Testis (tissue), 2 donors: ENCODE measurements around the gene PSMD6.

Source experiments
- POLR2A ChIP-seq: fragments of 450-650 bp; IDR thresholded peaks from one replicate; pipeline ENCODE4 v1.6.1; 2017; ENCODE audit warnings: antibody characterized with exemption, mild to moderate bottlenecking, moderate library complexity
- TF ChIP-seq, protein P1 (sequence below), 3 experiments: fragments of 450-650 bp in 2 of 3; fragments of 200-600 bp in 1 of 3; sonication (generic) in 1 of 3; IDR thresholded peaks; one replicate each; pipeline ENCODE4 v1.5.1; 2016 to 2019; ENCODE audit warnings: antibody characterized with exemption in 3 of 3, mild to moderate bottlenecking in 2 of 3, moderate library complexity in 1 of 3

- TF ChIP-seq POLR2A, result no peak
- TF ChIP-seq, protein P1, sequence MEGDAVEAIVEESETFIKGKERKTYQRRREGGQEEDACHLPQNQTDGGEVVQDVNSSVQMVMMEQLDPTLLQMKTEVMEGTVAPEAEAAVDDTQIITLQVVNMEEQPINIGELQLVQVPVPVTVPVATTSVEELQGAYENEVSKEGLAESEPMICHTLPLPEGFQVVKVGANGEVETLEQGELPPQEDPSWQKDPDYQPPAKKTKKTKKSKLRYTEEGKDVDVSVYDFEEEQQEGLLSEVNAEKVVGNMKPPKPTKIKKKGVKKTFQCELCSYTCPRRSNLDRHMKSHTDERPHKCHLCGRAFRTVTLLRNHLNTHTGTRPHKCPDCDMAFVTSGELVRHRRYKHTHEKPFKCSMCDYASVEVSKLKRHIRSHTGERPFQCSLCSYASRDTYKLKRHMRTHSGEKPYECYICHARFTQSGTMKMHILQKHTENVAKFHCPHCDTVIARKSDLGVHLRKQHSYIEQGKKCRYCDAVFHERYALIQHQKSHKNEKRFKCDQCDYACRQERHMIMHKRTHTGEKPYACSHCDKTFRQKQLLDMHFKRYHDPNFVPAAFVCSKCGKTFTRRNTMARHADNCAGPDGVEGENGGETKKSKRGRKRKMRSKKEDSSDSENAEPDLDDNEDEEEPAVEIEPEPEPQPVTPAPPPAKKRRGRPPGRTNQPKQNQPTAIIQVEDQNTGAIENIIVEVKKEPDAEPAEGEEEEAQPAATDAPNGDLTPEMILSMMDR (IDR thresholded peaks at IDR 0.05), result no peak
These were observed 4.0 kb downstream of the PSMD6 start for GRCh38 chr3:64019271-64019670.
